Mesodermal cell (in vitro differentiated cells): ENCODE data around the gene RND2.
"Not testable (repeated sequence)": the region's sequence is repeated elsewhere in the genome, so short reads cannot be mapped to it uniquely, and the experiment has no call there.

Experiments
- H3K27ac ChIP-seq: 2 replicates; pipeline ENCODE4 v1.7.0; 2013; ENCODE audit warnings: mild to moderate bottlenecking, low read depth, low read length, moderate library complexity; ENCODE audit not compliant: severe bottlenecking
- H3K36me3 ChIP-seq: 2 replicates; pipeline ENCODE4 v1.7.1; 2013; ENCODE audit warnings: mild to moderate bottlenecking, low read length, moderate library complexity; ENCODE audit not compliant: control insufficient read depth, insufficient read depth
- H3K4me1 ChIP-seq: one replicate; pipeline ENCODE4 v1.7.1; 2013; ENCODE audit warnings: mild to moderate bottlenecking, low read length; ENCODE audit not compliant: insufficient read depth, control insufficient read depth, poor library complexity, severe bottlenecking
- H3K4me3 ChIP-seq: 2 replicates; pipeline ENCODE4 v1.7.0; 2013; ENCODE audit warnings: low read length, control low read depth, mild to moderate bottlenecking; ENCODE audit not compliant: insufficient read depth, poor library complexity, severe bottlenecking; ENCODE audit errors: extremely low read depth
- H3K9me3 ChIP-seq: 2 replicates; pipeline ENCODE4 v1.7.1; 2013; ENCODE audit warnings: mild to moderate bottlenecking, low read length, moderate library complexity; ENCODE audit not compliant: control insufficient read depth
- WGBS, 2 experiments: methylation state at CpG; one replicate each; pipeline ENCODE4 v1.1.5; 2013; ENCODE audit warnings: missing lambda C conversion rate in 2 of 2; ENCODE audit not compliant: insufficient coverage in 2 of 2; 5-methylcytosine and 5-hydroxymethylcytosine counted together

RND2 gene

DNA sequence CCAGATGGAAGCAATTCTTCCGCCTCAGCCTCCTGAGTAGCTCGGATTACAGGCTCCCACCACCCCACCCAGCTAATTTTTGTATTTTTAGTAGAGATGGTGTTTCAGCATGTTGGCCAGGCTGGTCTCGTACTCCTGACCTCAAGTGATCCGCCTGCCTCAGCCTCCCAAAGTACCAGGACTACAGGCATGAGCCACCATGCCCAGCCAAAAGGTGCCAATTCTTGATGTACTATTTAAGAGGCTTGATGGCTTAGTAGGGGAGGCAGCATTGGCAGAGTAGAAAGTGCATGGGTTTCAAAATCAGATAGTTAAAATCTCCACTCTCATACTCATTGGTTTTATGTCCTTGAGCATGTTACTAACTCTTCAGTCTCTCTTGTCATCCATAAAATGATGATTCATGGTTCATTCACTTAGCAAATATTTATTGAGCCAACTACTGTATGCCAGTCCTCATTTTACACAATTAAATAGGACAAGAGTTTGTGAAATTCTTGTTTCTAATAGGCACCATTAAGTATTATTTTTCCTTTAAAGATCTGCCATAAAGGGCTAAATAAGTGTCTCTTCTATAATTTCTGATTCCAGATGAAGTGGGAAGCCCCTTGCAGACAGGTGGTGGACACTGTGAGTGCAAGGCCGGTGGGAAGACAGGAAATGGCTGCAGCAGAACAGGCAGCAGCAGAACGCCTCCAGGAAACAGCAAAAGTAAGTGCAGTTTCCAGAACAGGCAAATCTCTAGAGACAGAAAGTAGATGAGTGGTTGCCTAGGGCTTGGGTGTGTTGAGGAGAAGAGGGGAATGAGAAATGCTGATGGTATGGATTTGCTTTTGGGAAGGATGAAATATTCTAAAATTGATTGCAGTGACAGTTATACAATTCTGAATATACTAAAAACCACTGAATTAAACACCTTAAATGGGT lies 35.0 kb upstream of the RND2 start:
- peaks cover 93% of the 10 kb centered on the region for H3K36me3 ChIP-seq
- no peak overlapping the region for H3K4me3 ChIP-seq
- H3K27ac ChIP-seq, result no peak overlapping the region
- H3K4me1 ChIP-seq, result no peaks in the 10 kb centered on the region
- 95 to 98% methylated on average over 4 to 5 of the region's 6 CpGs for WGBS, 2 experiments
- no peaks in the 10 kb centered on the region for H3K9me3 ChIP-seq

DNA sequence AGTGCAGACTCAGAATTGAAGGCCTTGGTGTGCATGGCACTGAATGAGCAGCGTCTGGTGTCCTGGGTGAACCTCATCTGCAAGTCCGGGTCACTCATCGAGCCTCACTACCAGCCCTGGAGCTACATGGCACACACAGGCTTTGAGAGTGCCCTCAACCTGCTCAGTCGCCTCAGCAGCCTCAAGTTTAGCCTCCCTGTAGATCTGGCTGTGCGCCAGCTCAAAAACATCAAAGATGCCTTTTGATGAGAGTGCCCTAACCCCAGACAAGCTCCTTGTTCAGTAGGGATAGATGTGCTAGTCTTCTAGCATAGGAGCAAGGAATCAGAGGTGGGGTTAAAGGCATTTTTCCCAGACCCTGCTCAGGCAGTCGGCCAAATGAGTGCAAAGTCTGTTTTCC lies 33.6 kb upstream of the RND2 start:
- Histone ChIP-seq H3K4me1 (no peaks in the 10 kb centered on the region), H3K4me3 (no peak overlapping the region), H3K27ac (no peak overlapping the region), H3K36me3 (peaks cover 83% of the 10 kb centered on the region), H3K9me3 (no peaks in the 10 kb centered on the region)
- WGBS, 2 experiments, result 94 to 99% methylated on average over 6 of the region's 6 CpGs

DNA sequence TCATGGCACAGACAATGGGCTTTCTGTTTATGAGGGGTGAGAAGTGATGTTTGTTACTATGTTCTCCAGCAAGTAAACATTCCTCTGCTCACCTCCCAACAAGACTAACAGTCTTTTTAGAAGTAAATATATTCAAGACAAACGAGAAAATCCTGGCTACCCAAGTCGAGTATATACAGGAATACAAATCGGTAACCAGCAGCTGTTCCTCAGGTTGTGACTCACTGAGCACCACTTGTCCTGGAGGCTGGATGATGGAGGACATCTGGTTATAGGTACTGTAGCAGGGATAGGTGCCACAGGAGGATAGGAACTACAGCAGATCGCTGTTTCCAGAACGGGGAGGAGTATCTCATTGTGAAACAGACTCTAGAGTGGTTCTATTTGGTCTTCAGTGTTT lies 32.2 kb upstream of the RND2 start:
- WGBS, 2 experiments, result 93% methylated on average over 4 to 5 of the region's 5 CpGs
- H3K9me3 ChIP-seq, result no peaks in the 10 kb centered on the region
- no peak overlapping the region for H3K4me3 ChIP-seq
- peaks cover 70% of the 10 kb centered on the region for H3K36me3 ChIP-seq
- H3K27ac ChIP-seq, result no peak overlapping the region
- no peaks in the 10 kb centered on the region for H3K4me1 ChIP-seq

GRCh38 chr17:42993913-42994312 lies 31.1 kb upstream of the RND2 start:
- not testable (repeated sequence) for H3K9me3 ChIP-seq, H3K4me3 ChIP-seq
- 83 to 90% methylated on average over 2 to 7 of the region's 10 CpGs for WGBS, 2 experiments

DNA sequence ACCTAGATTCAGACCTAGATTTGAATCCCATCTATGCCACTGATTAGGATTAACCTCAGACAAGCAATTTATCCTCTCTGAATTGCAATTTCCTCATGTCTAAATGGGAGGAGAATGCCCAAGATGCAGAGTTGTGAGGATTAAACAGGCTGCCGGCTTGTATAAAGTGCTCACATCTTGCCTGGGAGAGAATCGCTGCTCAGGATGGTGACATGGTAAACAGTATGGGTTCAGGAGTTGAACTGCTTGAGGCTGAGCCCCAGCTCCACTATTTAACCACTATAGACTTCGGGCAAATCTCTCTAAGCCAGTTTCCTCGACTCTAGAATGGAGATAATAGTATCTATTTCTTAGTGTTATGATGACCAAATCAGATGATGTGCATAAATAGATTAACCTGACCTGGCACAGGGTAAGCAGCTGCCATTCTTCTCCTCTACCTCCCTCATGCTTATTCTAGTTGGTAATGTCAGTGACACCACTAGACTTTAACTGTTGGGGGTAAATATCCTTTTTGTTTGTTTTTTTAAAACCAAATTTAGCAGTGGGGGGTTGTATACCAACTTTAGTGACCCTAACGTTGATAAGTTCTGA lies 27.5 kb upstream of the RND2 start:
- Histone ChIP-seq H3K4me1 (peaks cover 23% of the 10 kb centered on the region), H3K36me3 (peaks cover 57% of the 10 kb centered on the region), H3K4me3 (peak overlapping the region; percentile 32), H3K9me3 (no peaks in the 10 kb centered on the region), H3K27ac (peak overlapping the region; percentile 99)
- WGBS, 2 experiments, result 50% methylated on average over 1 to 3 of the region's 5 CpGs

More at GRCh38 chr17:42993913-42994312, 31.1 kb upstream of the RND2 start:
- not testable (repeated sequence) for H3K27ac ChIP-seq, H3K4me1 ChIP-seq
- peaks cover 59% of the 10 kb centered on the region for H3K36me3 ChIP-seq

GRCh38 chr17:42997984-42998938 lies 26.8 kb upstream of the RND2 start, which contains the start of gene RPL27:
Gene RPL27, plus strand, starts transcription at chr17:42998419. Its CDS starts 332 bp downstream, at chr17:42998751.
- WGBS, 2 experiments, result 0 to 1% methylated on average over 42 to 46 of the region's 49 CpGs
- Histone ChIP-seq H3K9me3 (no peaks in the 10 kb centered on the region), H3K4me1 (peaks cover 25% of the 10 kb centered on the region), H3K27ac (peak within 1 kb of the TSS; percentile 99), H3K36me3 (peaks cover 57% of the 10 kb centered on the region), H3K4me3 (peak within 1 kb of the TSS; percentile 92)

- Histone ChIP-seq H3K36me3 (peaks cover 58% of the 10 kb centered on the region), H3K4me3 (peak overlapping the region; percentile 92), H3K9me3 (no peaks in the 10 kb centered on the region), H3K4me1 (peaks cover 31% of the 10 kb centered on the region), H3K27ac (peak overlapping the region; percentile 99)
- WGBS, 2 experiments, result 6 to 23% methylated on average over 5 to 7 of the region's 10 CpGs
Measured at GRCh38 chr17:42999003-42999525, 26.0 kb upstream of the RND2 start.

DNA sequence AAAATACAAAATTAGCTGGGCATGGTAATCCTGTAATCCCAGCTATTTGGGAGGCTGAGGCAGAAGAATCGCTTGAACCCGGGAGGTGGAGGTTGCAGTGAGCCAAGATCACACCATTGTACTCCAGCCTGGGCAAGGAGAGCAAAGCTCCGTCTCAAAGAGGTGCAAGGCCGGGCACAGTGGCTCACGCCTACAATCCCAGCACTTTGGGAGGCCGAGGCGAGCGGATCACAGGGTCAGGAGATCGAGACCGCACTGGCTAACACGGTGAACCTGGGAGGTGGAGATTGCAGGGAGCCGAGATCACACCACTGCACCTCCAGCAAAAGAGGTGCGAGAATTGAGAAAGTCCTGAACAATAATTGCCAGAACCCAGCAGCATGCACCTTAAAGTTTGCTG lies 24.1 kb upstream of the RND2 start:
- not testable (repeated sequence) for H3K9me3 ChIP-seq, H3K4me3 ChIP-seq
- peaks cover 54% of the 10 kb centered on the region for H3K36me3 ChIP-seq
- H3K4me1 ChIP-seq, result peaks cover 31% of the 10 kb centered on the region
- WGBS, 2 experiments, result 96% methylated on average over 13 of the region's 13 CpGs
- H3K27ac ChIP-seq, result peak overlapping the region; percentile 23

DNA sequence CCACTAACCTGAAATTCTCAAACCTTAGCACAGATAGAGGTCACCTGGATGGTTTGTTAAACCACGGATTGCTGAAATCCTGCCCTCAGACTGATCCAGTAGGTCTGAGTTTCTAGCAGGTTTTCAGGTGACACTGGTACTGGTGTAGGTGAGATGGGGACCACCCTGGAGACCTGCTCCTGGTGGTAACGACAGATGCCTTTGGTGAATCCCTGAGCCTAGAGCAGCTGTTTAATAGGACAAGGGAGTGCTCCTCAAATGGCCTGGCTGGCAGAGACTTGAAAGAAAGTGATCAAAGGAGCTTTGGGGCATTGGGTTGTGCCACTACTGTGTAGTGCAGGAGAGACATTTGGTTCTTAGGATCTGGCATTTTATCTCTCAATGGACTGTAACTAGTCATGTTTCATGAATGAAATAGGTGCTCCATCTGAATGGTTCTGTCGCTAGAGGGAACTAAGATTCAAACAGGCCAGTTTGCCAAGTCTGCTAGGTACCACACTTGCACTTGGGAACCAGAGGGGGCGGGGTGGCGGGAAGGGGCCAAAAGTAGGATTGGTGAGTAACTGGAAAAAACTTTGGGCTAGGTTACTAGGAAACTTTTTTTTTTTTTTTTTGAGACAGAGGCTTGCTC lies 21.4 kb upstream of the RND2 start:
- no peak overlapping the region for H3K27ac ChIP-seq
- WGBS, 2 experiments, result 90 to 95% methylated on average over 4 to 5 of the region's 5 CpGs
- H3K36me3 ChIP-seq, result peaks cover 54% of the 10 kb centered on the region
- H3K4me1 ChIP-seq, result peaks cover 35% of the 10 kb centered on the region
- no peak overlapping the region for H3K4me3 ChIP-seq
- H3K9me3 ChIP-seq, result no peaks in the 10 kb centered on the region
